Uterus (tissue), 2 donors: Measurements from ENCODE around the gene PCSK9.
"Not testable (repeated sequence)": the region's sequence is repeated elsewhere in the genome, so short reads cannot be mapped to it uniquely, and the experiment has no call there.

Source experiments
- POLR2A ChIP-seq, 2 donors: fragments of 450-650 bp; IDR thresholded peaks; one replicate each; pipeline ENCODE4 v1.6.1; 2016; ENCODE audit warnings: antibody characterized with exemption in 2 of 2, mild to moderate bottlenecking in 1 of 2, moderate library complexity in 1 of 2
- TF ChIP-seq, protein P1 (sequence below), 4 experiments: fragments of 200-600 bp in 2 of 4; fragments of 450-650 bp in 2 of 4; sonication (generic) in 2 of 4; IDR thresholded peaks; one replicate each; pipeline ENCODE4 v1.5.1; 2016 to 2019; ENCODE audit warnings: antibody characterized with exemption in 4 of 4, mild to moderate bottlenecking in 2 of 4, moderate library complexity in 1 of 4

DNA sequence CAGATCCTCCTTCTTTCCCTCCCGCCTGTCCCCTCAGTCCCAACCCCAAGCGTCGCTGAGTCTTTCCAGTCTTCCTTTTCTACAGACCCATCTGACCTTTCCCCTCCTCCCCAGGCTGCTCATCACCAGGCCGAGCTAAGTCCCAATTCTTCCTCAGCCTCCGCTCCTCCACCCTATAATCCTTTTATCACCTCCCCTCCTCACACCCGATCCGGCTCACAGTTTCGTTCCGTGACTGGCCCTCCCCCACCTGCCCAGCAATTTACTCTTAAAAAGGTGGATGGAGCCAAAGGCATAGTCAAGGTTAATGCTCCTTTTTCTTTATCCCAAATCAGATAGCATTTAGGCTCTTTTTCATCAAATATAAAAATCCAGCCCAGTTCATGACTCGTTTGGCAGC lies 15.2 kb upstream of the PCSK9 start:
- TF ChIP-seq POLR2A (IDR thresholded peaks at IDR 0.05) = not testable (repeated sequence)
- TF ChIP-seq, protein P1, sequence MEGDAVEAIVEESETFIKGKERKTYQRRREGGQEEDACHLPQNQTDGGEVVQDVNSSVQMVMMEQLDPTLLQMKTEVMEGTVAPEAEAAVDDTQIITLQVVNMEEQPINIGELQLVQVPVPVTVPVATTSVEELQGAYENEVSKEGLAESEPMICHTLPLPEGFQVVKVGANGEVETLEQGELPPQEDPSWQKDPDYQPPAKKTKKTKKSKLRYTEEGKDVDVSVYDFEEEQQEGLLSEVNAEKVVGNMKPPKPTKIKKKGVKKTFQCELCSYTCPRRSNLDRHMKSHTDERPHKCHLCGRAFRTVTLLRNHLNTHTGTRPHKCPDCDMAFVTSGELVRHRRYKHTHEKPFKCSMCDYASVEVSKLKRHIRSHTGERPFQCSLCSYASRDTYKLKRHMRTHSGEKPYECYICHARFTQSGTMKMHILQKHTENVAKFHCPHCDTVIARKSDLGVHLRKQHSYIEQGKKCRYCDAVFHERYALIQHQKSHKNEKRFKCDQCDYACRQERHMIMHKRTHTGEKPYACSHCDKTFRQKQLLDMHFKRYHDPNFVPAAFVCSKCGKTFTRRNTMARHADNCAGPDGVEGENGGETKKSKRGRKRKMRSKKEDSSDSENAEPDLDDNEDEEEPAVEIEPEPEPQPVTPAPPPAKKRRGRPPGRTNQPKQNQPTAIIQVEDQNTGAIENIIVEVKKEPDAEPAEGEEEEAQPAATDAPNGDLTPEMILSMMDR (IDR thresholded peaks at IDR 0.05) = not testable (repeated sequence)
